C4-2B (cell line): Measurements from ENCODE around the gene SLAMF6.
"Not testable (repeated sequence)": the region's sequence is repeated elsewhere in the genome, so short reads cannot be mapped to it uniquely, and the experiment has no call there.

Experiments
- H3K27ac ChIP-seq: fragments of 450-650 bp; 2 replicates; pipeline ENCODE4 v1.5.1; 2017
- ZFX ChIP-seq: fragments of 450-650 bp; IDR thresholded peaks from 2 replicates; pipeline ENCODE4 v1.6.1; 2017
- TF ChIP-seq, protein P1 (sequence below): fragments of 450-650 bp; conservative IDR thresholded peaks from 2 replicates; pipeline ENCODE4 v1.5.1; 2017; ENCODE audit warnings: mild to moderate bottlenecking

SLAMF6 gene

DNA sequence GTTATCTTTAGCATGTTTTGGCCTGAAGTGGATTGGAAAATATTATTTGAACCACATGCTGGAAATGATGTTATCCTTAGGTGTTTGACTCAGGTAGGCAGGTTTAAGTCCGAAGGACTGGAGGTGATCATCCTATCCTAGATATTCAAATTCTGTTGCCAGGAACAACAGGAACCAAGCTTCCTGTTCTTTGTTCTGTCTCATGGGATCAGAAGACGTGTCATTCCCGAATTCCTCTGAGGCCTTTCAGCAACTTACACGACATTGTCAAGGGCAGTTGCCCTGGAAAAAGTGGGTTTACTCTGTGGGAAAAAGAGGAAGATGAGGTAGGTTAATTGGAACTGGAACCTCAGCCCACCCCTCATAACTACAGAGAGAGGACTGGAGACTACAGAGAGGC is 36.6 kb downstream of the SLAMF6 start:
- H3K27ac ChIP-seq: no peak overlapping the region
- TF ChIP-seq ZFX: no peak
- TF ChIP-seq, protein P1, sequence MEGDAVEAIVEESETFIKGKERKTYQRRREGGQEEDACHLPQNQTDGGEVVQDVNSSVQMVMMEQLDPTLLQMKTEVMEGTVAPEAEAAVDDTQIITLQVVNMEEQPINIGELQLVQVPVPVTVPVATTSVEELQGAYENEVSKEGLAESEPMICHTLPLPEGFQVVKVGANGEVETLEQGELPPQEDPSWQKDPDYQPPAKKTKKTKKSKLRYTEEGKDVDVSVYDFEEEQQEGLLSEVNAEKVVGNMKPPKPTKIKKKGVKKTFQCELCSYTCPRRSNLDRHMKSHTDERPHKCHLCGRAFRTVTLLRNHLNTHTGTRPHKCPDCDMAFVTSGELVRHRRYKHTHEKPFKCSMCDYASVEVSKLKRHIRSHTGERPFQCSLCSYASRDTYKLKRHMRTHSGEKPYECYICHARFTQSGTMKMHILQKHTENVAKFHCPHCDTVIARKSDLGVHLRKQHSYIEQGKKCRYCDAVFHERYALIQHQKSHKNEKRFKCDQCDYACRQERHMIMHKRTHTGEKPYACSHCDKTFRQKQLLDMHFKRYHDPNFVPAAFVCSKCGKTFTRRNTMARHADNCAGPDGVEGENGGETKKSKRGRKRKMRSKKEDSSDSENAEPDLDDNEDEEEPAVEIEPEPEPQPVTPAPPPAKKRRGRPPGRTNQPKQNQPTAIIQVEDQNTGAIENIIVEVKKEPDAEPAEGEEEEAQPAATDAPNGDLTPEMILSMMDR: no peak

- no peak overlapping the region for H3K27ac ChIP-seq
- TF ChIP-seq, protein P1: no peak
- no peak for TF ChIP-seq ZFX
Measured at GRCh38 chr1:160483505-160484185, 39.4 kb downstream of the SLAMF6 start.

- TF ChIP-seq, protein P1: no peak
- TF ChIP-seq ZFX: no peak
- no peak overlapping the region for H3K27ac ChIP-seq
Measured at GRCh38 chr1:160481979-160482596, 41.0 kb downstream of the SLAMF6 start.

- H3K27ac ChIP-seq: not testable (repeated sequence)
Measured at GRCh38 chr1:160480781-160481180, 42.3 kb downstream of the SLAMF6 start.

GRCh38 chr1:160479091-160479490 is 44.0 kb downstream of the SLAMF6 start:
- not testable (repeated sequence) for H3K27ac ChIP-seq

DNA sequence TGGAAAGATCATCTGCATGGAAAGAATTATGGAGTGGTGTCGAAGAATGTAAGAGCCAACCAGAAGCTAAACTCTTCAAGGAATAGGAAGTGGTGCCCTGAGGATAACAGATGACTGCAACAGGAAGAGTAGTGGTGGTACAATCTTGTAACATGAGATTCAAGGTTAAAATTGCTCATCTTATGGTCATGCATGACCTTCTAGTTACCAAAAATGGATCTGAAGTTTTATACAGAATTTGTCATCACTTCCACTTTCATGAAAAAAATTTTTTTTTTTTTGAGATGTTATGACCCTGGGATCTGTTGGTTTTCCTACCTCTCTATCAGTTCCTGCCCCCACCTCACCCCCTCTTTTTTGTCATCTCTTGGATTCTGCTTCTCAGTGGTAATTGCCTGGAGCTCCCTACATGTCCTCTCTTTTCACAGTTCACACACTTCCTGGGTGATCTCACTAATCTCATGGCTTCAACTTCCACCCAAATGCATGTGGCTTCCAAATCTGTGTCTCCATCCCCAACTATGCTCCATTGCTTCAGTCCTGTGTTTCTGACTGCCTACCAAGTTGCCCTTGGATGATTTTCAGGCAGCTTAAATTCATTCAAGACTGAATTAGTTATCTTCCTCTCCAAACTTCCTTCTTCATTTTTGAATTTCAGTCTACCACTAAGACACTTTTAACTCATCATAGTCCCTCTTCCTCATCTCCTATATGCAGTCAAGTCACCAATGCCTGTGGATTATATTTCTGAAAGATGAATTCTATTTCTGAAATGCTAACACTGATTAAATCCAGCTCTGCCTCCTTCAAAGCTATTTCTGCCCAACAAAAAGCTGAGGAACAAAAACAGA is 48.4 kb downstream of the SLAMF6 start:
- no peak overlapping the region for H3K27ac ChIP-seq
- TF ChIP-seq, protein P1: no peak
- TF ChIP-seq ZFX: no peak

DNA sequence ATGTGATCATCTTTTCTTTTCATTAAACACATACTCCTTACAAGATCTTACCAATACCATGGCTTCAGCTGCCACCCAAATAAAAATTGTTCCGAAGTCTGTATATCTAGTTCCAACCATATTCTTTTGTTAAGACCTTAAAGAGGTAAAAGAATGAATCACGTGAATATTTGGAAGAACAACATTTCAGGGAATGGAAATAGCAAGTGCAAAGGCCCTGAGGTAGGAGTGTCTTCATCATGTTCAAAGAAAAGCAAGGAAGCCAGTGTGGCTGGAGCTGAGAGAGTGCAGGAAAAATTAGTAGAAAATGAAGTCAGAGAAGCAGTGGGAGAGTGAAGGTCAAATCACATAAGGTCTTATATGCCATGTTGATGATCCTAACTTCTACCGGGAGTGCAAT is 50.9 kb downstream of the SLAMF6 start:
- TF ChIP-seq, protein P1: no peak
- no peak for TF ChIP-seq ZFX
- H3K27ac ChIP-seq: no peak overlapping the region

DNA sequence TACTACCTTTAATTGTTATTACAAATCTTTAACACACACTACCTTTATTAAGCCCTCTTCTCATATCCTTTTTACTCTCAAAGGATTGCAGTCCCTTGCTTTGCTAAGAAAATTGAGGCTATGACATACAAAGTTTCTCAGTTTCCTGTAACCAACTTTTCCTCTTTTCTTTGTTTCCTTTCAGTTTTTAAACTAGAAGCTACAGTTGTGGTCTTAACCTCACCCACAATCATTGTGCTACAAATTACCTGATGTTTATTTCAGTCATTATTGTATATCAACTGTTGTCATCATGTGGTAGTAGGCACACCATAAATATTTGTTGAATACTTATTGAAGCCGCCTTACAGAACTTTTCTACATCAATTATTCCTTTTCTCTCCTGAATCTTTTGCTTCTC is 51.8 kb downstream of the SLAMF6 start:
- TF ChIP-seq ZFX: no peak
- TF ChIP-seq, protein P1: no peak
- H3K27ac ChIP-seq: no peak overlapping the region
